Measurements from ENCODE around the gene CORO2B.

The CORO2B gene

GRCh38 chr15:68734881-68735280, 156.1 kb downstream of the CORO2B start:
- no peak for DNase-seq (ENCODE audit: low read depth)
- TF ChIP-seq POLR2A (IDR thresholded peaks at IDR 0.05; ENCODE audit: extremely low read depth, insufficient read length) (no peak), MAX (IDR thresholded peaks at IDR 0.05; ENCODE audit: low read depth, low read length) (no peak), CTCF (IDR thresholded peaks at IDR 0.05; ENCODE audit: low read depth, low read length) (no peak), MYC (IDR thresholded peaks at IDR 0.05; ENCODE audit: low read depth, low read length) (no peak)
- no peak overlapping the region for H3K4me3 ChIP-seq (ENCODE audit: low read depth, low read length)

- no peak for DNase-seq (ENCODE audit: low read depth)
- TF ChIP-seq MAX (IDR thresholded peaks at IDR 0.05; ENCODE audit: low read depth, low read length) (no peak), CTCF (IDR thresholded peaks at IDR 0.05; ENCODE audit: low read depth, low read length) (no peak), MYC (IDR thresholded peaks at IDR 0.05; ENCODE audit: low read depth, low read length) (no peak), POLR2A (IDR thresholded peaks at IDR 0.05; ENCODE audit: extremely low read depth, insufficient read length) (no peak)
Observed at GRCh38 chr15:68735610-68736009, 156.8 kb downstream of the CORO2B start.

GRCh38 chr15:68739390-68740080, 160.7 kb downstream of the CORO2B start:
- TF ChIP-seq POLR2A (IDR thresholded peaks at IDR 0.05; ENCODE audit: extremely low read depth, insufficient read length) (no peak), MAX (IDR thresholded peaks at IDR 0.05; ENCODE audit: low read depth, low read length) (no peak), MYC (IDR thresholded peaks at IDR 0.05; ENCODE audit: low read depth, low read length) (no peak), CTCF (IDR thresholded peaks at IDR 0.05; ENCODE audit: low read depth, low read length) (no peak)
- no peak overlapping the region for H3K4me3 ChIP-seq (ENCODE audit: low read depth, low read length)
- no peak for DNase-seq (ENCODE audit: low read depth)

More at GRCh38 chr15:68735610-68736009, 156.8 kb downstream of the CORO2B start:
- no peak overlapping the region for H3K4me3 ChIP-seq (ENCODE audit: low read depth, low read length)

- TF ChIP-seq POLR2A (IDR thresholded peaks at IDR 0.05; ENCODE audit: extremely low read depth, insufficient read length): no peak
- TF ChIP-seq CTCF (IDR thresholded peaks at IDR 0.05; ENCODE audit: low read depth, low read length): no peak
- TF ChIP-seq MAX (IDR thresholded peaks at IDR 0.05; ENCODE audit: low read depth, low read length): no peak
- no peak for TF ChIP-seq MYC (IDR thresholded peaks at IDR 0.05; ENCODE audit: low read depth, low read length)
- H3K4me3 ChIP-seq (ENCODE audit: low read depth, low read length): no peak overlapping the region
- no peak for DNase-seq (ENCODE audit: low read depth)
Observed at GRCh38 chr15:68743256-68743655, 164.5 kb downstream of the CORO2B start.

- TF ChIP-seq MAX (IDR thresholded peaks at IDR 0.05; ENCODE audit: low read depth, low read length) (no peak), CTCF (IDR thresholded peaks at IDR 0.05; ENCODE audit: low read depth, low read length) (no peak), POLR2A (IDR thresholded peaks at IDR 0.05; ENCODE audit: extremely low read depth, insufficient read length) (no peak), MYC (IDR thresholded peaks at IDR 0.05; ENCODE audit: low read depth, low read length) (no peak)
- no peak overlapping the region for H3K4me3 ChIP-seq (ENCODE audit: low read depth, low read length)
- no peak for DNase-seq (ENCODE audit: low read depth)
Observed at GRCh38 chr15:68749365-68749764, 170.6 kb downstream of the CORO2B start.
